GM20000 (cell line): ENCODE results near the gene APOBEC3H.

Experiments
- DNase-seq: peaks from one replicate; pipeline ENCODE4 v3.0.0; 2012; ENCODE audit warnings: low spot score
- TF ChIP-seq, protein P1 (sequence below): IDR thresholded peaks from 2 replicates; pipeline ENCODE4 v1.5.1; 2012; ENCODE audit warnings: mild to moderate bottlenecking, control low read depth; ENCODE audit errors: extremely low read depth, missing control alignments

Gene APOBEC3H

DNA sequence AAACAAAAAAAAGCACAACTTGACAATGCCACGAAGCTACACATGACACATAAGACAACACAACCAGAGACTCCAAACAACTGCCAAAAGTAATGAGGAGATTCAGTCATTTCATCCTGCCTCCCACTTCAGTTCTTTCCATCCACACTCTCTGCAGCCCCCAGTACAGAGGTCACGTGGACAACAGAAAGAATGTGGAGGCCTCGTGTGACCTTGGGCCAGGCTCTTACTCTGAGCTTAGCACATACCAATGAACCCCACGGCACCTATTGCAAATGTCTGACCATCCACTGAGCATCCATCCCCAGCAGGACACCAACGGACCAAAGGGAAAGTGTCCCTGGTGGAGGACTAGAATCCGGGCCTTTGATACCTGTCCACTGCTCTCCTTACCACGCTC, 42.9 kb downstream of the APOBEC3H start:
- no peak for DNase-seq
- TF ChIP-seq, protein P1, sequence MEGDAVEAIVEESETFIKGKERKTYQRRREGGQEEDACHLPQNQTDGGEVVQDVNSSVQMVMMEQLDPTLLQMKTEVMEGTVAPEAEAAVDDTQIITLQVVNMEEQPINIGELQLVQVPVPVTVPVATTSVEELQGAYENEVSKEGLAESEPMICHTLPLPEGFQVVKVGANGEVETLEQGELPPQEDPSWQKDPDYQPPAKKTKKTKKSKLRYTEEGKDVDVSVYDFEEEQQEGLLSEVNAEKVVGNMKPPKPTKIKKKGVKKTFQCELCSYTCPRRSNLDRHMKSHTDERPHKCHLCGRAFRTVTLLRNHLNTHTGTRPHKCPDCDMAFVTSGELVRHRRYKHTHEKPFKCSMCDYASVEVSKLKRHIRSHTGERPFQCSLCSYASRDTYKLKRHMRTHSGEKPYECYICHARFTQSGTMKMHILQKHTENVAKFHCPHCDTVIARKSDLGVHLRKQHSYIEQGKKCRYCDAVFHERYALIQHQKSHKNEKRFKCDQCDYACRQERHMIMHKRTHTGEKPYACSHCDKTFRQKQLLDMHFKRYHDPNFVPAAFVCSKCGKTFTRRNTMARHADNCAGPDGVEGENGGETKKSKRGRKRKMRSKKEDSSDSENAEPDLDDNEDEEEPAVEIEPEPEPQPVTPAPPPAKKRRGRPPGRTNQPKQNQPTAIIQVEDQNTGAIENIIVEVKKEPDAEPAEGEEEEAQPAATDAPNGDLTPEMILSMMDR = no peak

DNA sequence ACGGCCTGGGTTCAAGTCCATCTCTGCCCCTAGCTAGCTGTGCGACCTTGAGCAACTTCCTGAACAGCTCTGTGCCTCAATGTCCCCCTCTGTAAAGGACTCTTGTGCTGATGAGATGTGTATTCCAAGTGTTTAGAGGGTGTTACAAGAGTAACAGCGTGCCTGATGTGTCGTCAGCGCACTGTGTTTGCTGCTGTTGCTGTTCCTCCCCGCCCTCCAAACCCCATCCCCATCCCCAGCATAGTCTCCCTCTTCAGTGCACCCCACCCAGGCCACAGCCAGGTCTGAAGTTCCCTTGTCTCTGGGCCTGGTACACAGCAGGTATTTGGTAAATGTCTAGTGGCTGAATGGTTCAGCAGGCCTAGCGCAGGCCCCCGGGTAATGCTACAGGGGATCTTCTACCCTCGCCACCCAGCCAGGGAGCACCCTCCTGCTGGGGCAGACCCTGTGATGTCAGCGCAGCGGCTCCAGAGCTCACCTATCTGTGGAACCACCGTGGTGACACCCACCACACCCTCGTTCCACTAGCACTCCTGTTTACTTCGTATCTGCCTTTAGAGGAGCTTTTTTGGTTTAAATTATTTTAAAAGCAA, 45.1 kb downstream of the APOBEC3H start:
- TF ChIP-seq, protein P1 = no peak
- DNase-seq = no peak

DNA sequence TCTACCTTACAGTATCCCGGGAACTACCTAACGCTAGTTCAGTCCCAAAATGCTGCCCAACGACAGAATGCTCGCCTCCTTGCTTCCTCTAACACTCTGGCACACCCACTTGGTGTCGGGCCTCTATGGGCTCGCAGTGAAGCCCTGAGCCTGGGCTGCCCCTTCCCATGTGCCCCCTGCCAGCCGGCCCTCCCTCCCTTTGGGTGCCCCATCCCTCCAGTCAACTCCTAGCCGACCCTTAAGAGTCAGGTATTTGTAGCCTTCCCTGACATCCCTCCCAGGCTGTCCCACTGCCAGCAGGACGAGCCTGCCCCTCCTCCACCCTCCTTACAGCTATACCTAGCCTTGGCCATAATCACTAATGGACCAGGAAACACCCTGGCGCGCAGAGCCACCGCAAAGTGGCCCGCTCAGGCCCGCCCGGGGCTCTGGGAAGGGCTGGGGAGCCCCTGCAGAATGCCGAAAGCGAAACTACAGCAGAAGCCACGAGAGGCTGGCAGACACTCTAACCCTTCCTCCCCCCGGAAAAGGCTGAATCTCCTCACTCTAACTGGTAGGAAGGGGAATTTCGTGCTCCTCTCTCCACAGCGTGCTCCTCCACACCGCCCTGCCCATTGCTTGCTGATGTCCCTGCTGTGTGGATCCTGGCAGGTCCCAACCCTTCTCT, 47.2 kb downstream of the APOBEC3H start:
- peak; percentile 82 for DNase-seq
- TF ChIP-seq, protein P1 = no peak

GRCh38 chr22:39146256-39147101, 49.4 kb downstream of the APOBEC3H start:
- TF ChIP-seq, protein P1 = no peak
- DNase-seq = no peak

- TF ChIP-seq, protein P1 = no peak
- no peak for DNase-seq
These were observed 50.4 kb downstream of the APOBEC3H start for GRCh38 chr22:39147335-39148025.

- TF ChIP-seq, protein P1 = no peak
- DNase-seq = no peak
These were observed 51.1 kb downstream of the APOBEC3H start for GRCh38 chr22:39148026-39148726.
